HG03521 (cell line): ENCODE data around the gene YTHDC1.
"Not testable (repeated sequence)": the region's sequence is repeated elsewhere in the genome, so short reads cannot be mapped to it uniquely, and the experiment has no call there.

Source experiments
- ATAC-seq: cut with Tn5 transposase; IDR thresholded peaks from one replicate; pipeline ENCODE4 v1.9.1; 2021; ENCODE audit warnings: mild to moderate bottlenecking, moderate library complexity; ENCODE audit not compliant: unreplicated experiment

The YTHDC1 gene

DNA sequence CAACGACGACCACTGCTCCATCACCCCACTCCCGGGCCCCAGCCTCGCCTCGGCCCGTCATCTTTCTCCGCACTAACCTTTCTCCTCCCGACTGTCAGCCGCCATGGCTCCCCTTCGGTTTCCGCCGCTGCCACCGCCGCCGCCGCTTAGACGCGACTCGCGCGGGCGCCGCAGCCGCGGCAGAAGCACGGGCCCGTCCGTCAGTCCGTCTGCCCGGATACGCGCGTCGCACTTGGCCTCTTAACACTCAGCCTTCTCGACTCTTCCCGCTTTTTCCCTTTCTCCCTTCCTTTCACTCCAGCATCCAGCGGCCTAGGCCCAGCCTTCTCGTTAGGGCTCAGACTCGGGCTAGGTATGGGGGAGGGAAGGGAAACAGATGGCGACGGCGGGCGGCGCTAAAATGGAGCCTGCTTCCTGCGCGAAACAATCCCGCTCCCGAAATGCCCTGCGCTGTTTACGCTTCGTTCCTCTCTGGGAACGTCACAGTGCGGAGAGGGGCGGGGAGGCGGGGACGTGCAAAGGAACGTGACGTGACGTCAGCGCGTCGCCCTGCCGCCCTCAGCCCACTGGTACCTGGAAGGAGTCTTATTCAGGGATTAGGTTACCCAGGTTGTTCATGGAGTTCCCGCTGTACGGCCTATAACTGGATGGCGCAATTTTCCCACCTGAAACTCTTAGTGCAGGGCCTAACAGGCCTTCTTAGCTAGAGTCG, at the start of gene YTHDC1:
TSS of gene YTHDC1 (minus strand) at position 442 of the 712 bp plus-strand sequence. CDS start at position 105, 337 bp downstream.
- peak; percentile 96 for ATAC-seq

DNA sequence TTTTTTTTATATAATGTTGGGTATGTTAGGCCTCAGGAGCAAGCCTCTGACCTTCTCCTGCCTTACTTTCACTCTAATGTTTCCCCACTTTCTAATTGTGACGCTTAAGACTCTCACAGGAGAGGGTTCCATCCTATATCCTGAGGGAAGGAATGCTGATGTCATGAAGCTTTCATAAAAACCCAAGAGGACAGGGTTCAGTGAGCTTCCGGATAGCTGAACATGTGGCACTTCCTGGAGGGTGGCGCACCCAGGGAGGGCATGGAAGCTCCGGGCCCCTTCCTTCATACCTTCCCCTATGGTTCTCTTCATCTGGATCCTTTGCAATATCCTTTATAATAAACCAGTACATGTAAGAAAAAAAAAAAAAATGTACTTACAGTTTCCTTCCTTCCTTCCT, 49.4 kb upstream of the YTHDC1 start:
- ATAC-seq = no peak

DNA sequence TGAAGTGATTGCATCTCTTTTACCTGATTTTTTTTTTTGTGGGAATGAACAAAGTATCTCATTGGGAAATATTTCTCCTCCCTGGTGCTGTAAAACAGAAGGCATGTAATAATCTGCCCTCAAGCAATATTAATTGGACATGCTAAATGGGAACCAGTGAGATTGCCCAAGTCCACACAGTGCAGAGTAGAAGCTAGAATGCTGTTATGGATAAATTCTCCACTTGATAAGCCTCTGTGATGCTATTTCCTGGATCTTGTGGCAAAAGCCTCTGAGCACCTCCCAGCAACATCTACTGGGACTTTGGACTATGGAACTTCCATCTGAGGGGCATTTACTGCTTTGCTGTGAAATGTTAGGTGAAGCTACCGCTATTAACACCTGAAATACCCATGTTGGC, 46.9 kb upstream of the YTHDC1 start:
- ATAC-seq = no peak

DNA sequence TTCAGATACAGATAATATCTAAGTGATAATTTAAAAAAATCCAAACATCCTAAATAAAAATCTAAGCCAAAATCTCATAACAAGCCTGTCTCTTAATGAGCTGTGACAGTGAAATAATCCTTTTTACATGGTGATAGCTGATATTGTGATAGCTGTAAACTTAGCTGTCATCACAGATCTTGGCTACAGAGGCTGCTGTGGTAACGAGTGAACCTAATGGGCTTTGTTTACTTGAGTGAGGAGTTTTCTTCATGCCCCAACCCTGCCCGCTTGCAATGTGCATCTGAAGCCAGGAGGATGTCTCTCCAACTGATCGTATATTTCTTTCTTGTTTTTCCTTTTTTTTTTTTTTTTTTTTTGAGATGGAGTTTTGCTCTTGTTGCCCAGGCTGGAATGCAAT, 41.5 kb upstream of the YTHDC1 start:
- ATAC-seq = no peak

DNA sequence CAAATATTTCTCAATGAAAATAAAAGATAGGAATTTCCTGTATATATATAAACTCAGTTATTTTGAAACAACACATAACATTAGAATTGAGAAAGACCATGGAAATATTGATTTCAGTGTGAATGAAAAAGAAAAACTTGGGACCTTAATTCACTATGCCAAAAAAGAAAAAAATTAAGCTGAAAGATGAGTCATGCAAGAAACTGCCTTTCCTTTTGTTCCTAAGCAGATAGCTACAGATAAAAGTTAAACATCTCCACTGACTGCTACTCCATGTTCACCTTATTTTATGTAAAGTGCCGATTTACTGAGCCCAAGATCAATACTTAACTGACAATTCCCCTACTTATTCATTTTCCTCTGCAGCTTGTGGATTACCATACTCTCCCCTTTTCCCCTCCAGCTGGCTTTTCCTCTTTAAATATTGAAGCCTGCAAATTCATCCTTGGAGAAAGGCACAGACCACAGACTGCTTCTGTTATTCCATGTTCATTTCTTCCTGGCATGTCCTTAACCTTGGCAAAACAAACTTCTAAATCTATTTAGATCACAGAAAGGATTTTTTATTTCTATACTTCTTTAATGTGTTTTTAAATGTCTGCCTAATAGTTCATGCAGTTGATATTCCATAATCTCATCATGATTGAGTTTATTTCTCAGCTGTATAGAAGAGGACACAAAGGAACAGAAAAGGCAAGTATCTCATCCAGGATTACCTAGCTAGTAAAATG, 40.5 kb upstream of the YTHDC1 start:
- no peak for ATAC-seq

DNA sequence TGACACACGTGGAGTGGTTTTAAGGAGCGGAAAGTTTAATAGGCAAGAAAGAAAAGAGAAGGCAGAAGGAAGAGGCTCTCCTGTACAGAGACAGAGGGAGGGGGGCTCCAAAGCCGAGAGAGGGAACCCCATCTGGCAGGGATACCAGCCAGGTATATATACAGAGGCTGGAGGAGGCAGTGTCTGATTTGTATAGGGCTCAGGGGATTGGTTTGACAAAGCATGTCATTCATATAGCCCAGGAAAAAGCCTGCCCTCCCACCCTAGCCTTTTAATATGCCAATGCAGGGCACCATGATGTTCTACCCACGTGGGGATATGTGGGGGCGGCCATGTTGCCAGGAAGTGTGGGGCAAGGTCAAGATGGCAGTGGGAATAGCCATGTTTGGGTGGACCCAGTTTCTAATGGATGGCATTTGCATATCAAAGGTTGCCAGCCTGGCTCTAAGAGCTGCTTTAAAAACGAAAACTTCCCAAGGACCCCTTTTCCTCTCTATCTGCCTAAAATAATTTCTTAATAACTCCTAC, 39.6 kb upstream of the YTHDC1 start:
- ATAC-seq = not testable (repeated sequence)

DNA sequence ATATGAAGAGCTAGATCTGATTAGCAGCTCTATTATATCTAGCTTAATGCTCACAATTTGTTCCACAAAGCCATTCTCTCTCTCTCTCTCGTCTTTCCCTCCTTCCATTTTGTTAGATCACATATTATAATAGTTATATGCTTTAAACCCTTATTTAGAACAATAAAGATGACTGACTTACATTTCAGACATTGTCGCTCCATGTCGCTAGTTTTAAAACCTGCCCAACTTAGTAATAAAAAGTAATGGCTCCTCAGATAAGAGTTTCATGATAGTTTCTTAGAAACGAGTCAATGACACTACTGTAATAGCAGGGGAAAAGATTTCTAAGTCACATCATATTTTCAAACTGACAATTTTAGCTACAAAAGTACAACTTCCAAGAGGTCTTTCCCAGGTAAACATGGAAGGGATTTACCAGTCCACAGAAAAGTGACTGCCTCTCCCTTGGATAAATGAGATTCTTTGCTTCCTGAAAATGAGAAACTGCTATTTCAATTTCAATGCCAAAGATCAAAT, 38.5 kb upstream of the YTHDC1 start:
- no peak for ATAC-seq

DNA sequence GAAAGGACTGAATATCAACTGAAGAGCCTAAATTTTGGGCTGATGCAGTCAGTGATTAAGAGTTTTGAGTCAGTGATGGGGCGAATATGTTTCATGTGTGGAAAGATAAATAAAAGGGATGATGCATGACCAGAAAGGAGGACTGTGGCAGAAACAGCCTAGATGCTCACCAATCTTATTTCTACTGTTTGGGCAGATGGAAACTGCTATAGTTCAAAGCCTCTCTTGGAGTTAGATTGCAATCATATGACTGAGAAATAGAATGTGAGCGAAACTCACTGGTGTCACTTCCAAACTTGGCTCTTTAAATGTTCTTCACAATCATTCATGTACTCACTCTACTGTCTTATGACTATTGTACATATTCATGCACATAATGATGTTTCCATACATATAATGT, 35.4 kb upstream of the YTHDC1 start:
- ATAC-seq = no peak

DNA sequence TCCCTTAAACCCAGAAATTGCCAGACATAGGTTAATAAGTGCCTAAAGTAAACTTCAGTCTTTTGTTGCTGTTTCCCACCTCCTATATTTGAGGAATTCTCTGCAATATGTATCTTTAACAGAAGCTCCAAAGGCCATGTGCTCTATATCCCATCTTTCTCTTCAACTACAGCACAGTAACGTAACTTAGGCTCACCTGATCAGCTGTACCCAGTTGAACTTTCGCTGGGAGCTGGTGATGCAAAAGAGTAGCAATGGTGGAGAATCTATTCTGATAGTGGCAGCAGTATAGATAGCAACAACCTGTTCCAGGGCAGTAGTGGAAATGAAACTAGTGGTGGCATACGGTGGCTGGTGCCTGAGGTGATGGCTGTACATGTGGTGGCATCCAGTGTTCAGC, 33.2 kb upstream of the YTHDC1 start:
- no peak for ATAC-seq

DNA sequence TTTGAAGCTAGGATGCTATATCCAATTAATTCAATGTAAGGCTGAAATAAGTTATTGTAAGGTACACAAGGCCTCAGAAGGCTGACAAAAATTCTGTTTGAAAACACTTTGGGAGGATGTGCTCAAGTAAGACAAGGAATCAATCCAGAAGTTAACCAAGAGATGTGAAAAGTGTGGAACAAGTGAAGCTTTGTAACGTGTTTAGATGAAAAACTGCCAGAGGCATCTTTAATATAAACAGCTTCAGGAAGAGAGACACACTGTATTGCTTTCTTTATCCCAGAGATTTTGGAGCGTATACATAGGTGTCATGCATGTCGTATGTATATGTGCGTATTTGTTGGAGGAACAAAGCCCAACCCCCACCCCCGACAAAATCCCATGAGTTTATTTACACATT, 28.3 kb upstream of the YTHDC1 start:
- no peak for ATAC-seq

DNA sequence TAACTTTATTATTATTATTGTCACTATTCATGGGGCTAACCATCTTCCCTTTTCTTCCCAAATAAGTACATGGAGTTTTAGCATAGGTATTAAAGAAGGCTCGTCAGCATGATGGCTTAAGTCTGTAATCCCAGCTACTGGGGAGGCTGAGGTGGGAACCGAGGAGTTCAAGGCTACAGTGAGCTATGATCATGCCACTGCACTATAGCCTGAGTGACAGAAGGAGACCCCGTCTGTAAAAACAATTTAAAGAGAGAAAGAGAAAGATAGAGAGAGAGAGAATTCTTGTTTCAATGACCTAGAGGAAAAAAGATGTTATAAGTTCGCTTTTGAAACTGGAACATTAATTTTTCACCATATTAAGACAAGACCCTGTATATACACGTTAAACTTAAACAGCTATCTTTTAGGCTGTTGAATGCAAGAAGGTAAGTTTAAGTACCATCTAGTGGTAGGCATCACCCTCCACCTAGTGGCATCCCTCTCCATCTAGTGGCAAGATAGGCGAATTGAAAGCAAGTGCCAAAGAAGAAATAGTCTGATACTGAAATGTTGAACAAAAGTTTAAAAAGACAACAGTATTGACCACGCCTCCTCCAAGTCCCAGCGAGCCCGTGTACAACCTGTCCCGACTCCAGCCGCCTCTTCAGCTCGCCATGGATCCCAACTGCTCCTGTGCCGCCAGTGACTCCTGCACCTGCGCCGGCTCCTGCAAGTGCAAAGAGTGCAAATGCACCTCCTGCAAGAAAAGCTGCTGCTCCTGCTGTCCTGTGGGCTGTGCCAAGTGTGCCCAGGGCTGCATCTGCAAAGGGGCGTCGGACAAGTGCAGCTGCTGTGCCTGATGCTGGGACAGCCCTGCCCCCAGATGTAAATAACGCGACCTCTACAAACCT, 26.0 kb upstream of the YTHDC1 start:
- ATAC-seq = peak; percentile 75

DNA sequence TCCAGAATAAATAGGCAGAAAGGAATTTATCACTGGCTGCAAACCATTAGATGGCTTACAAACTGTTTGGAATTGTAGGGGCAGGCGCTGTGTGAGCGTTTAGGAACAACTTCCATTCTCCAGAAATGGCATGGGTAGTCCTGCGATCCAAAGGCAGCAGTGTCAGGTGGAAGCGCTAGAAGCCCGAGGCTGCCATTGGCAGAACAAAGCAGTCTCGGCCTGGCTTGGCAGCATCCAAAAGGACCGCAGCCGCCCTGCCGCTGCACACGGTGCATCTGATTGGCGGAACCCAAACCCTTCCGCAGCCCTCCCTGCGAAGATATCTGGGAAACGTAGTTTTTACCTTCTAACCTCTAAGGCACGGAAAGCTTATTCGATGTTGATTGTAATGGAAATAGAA, 23.6 kb upstream of the YTHDC1 start:
- peak; percentile 87 for ATAC-seq

DNA sequence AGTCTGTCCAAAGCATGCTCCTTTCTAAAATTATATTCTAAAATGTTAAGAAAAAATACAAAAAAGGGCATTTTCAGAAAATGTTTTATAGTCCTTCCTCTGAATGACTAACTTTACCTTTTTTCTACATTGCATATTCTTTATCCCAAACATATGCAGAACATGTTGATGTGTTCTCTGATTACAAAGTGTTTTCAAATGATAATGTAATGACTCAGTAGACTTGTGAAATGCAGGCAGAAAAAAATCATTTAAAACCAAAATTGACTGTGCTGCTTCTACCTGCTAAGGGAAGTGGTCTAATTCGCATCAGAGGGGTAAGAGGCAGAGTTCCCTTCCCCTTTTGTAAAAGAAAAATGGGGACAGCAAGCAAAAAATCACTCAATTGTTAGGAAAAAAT, 22.7 kb upstream of the YTHDC1 start:
- no peak for ATAC-seq

DNA sequence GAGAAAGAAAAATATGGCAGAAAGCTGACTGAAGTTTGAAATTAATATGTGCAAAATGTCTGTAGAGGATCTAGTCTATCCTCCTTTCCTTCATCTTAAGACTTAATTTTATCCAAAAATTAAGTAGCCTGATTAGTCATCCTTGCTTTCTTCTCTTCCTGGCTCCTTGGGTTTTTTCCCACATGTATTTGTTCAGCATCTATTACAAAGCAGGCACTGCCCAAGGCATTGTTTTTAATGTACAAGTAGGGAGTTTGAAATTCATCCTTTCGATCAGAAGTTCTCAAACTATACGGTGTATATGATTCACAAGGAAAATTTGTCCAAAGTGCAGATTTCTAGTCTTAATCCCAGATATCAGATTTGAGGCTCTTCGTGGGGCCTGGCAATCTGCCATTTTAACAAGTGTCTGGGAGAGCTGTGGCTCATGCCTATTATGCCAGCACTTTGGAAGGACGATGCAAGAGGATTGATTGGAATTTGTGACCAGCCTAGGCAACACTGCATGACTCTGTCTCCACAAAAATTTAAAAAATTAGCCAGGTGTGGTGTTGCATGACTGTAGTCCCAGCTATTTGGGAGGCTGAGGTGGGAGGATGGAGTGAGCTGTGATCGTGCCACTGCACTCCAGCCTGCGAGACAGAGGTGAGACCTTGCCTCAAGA, 19.4 kb upstream of the YTHDC1 start:
- ATAC-seq = no peak

DNA sequence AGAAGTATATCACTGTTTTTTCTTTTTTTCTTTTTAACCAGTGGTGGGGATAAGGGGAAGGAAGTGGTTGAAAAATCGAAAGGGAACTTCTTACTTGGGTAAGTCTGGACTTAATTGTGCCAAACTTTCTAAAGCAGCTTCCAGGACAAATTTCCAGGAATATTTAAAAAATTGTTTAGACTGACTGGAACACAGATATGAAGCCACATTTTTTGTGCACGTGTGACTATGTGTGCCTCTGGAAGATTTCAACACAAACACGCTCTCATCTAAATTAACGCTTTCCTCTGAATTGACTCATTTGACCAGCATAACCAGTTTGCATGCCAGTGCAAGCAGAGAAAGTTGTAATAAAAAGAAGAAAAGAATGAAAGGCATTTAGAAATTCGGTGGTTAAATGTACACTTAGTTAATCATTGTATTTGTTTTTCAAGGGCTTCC, 18.8 kb upstream of the YTHDC1 start:
- ATAC-seq = no peak

DNA sequence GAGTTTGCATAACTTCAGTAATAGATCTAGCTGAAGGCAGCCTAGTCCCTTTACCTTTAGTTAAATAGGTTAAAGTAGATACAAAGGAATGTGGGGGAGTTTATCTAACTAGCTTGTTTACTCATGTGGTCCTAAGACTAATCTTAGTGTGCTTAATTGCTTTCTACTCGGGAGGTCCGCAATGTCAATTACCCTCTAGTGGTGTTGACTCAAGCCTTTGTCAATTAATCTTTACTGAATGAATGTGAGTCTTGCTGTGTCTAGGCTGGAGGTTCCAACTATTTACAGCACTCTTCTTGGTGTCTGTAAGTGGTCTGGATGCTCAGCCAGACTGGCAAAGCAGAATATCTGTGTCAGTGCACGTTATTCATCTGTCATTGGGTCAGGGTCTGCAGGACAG, 17.9 kb upstream of the YTHDC1 start:
- ATAC-seq = no peak

DNA sequence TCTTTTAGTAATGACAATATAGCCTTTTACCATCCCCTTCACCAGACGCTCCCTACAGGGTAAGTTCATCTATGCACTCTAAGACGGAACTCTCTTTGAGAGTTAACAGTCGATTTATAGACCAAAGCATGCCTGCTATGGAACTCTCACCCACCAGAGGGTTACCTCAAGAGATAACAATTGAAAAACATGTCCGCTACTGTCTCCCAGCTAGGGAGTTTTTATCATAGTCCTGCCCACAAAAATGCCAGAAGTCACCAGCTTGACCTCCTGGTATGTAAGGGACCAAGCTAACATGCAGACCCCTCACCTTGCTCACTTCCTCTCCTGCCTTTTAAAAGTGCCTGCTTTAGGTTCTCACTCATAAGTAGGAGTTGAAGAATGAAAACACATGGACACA, 16.7 kb upstream of the YTHDC1 start:
- ATAC-seq = no peak

DNA sequence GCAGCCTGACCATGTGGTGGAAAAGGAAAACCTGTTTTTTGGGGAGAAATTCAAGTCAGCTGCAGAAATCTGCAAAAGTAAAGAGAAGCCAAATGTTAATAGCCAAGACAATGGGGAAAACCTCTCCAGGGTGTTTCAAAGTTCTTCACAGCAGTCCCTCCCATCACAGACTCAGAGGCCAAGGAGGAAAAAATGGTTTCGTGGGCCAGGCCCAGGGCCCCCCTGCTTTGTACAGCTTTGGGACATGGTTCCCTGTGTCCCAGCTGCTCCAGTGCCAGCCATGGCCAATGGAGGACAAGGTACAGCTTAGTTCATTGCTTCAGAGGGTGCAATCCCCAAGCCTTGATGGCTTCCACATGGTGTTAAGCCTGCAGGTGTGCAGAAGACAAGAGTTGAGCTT, 15.2 kb upstream of the YTHDC1 start:
- no peak for ATAC-seq

DNA sequence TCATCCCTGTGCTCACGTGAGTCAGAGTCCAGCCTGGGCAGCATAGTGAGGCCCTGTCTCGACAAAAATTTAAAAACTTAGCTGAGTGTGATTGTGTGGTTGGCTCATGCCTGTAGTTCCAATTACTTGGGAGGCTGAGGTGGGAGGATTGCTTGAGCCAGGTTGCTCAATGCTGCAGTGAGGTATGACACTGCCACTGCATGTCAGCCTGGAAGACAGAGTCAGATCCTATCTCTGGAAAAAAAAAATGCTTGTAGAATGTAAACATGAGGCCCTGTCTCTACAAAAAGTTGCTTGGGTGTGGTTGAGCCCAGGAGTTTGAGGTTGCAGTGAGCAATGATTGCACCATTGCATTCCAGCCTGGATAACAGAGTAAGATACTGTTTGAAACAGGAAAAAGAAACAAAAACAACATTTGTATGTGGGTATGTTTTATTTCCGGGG, 11.3 kb upstream of the YTHDC1 start:
- ATAC-seq = no peak

DNA sequence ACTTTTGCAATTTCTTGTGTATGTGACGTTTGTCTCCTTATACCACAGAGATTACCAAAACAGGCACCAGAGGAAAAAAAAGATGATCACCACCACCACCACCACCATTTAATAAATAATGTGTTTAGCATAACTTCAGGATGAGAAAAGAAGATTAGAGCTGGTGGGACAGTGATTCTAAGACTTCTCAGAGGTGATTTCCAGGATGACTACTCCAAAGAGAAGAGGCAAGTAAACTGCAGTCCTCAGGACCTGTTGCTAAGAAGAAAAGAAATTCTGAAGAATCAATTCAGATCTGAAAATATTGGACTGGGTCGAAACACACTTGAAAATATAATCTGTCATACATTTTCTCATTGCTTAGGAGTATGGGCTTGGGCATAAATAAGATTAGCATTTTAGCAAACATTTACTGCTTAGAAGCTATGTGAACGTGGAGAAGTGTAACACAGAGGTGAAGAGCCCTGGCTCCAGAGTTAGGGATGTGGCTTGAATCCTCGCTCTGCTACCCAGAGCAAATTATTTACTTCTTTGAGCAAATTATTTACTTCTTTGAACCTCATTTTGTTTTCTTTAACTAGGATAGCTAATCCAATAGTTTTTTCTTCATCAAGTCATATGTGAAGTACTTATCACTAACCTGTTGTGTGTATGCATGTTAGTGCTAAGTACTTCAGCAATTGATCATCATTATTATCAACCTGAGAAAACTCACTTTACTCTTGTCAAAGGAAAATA, 10.5 kb upstream of the YTHDC1 start:
- no peak for ATAC-seq
